HCT116 (cell line): ENCODE data around the gene UNC5C. TPM values are rescaled to one million over a fixed set of nuclear protein-coding genes. Genes with fewer than 3 reads are reported as not detected.

Experiments
- ATAC-seq: fragments of 200-7000 bp; cut with Tn5 transposase; 2 replicates; pipeline ENCODE4 v1.9.1; 2020; ENCODE audit warnings: mild to moderate bottlenecking, moderate library complexity
- BruUV-seq: library from RNA; stranded (reverse); fragments of 400-500 nt; replicated peaks from 2 replicates; lab custom pipeline; 2021; lab: Mats Ljungman, UMichigan
- CTCF ChIA-PET: fragments of 300-600 bp; sonication (Branson Sonifier 250); formaldehyde crosslinking; loops from one replicate; lab custom pipeline; 2021; ENCODE audit warnings: antibody characterized with exemption; lab: Charles Lee
- POLR2A ChIA-PET: fragments of 300-600, 350-600 bp; sonication (Branson Sonifier 250); formaldehyde crosslinking; loops from one replicate; lab custom pipeline; 2021; ENCODE audit warnings: antibody characterized with exemption; lab: Charles Lee
- RAD21 ChIA-PET, 2 experiments: fragments of 300-600 bp; sonication (Branson Sonifier 250); formaldehyde crosslinking; loops; one replicate each; lab custom pipeline; 2023; ENCODE audit warnings: low total read pairs in 2 of 2; ENCODE audit not compliant: uncharacterized antibody in 2 of 2, unreplicated experiment in 2 of 2, low non-redundant PET in 1 of 2; lab: Charles Lee
- DNase-seq: peaks from one replicate; pipeline ENCODE4 v3.0.0-alpha.2; 2010; ENCODE audit warnings: low read depth, low spot score
- H2AFZ ChIP-seq: fragments of 200-600 bp; shearing (Covaris generic), sonication (generic); 2 replicates; pipeline ENCODE4 v1.6.1; 2017; ENCODE audit warnings: low read depth, mixed run types, mixed read lengths, antibody characterized with exemption, low read length; ENCODE audit not compliant: poor library complexity, severe bottlenecking
- H3K27ac ChIP-seq: 2 replicates; pipeline ENCODE4 v1.5.1; 2012; ENCODE audit warnings: low read depth, low read length
- H3K27me3 ChIP-seq: fragments of 200-600 bp; sonication (generic); 2 replicates; pipeline ENCODE4 v1.6.1; 2016; ENCODE audit warnings: mixed run types, low read length, mixed read lengths; ENCODE audit not compliant: insufficient read depth
- H3K36me3 ChIP-seq, 2 experiments: fragments of 200-500 bp in 1 of 2; fragments of 200-600 bp in 1 of 2; sonication (Bioruptor generic) in 1 of 2; sonication (generic) in 1 of 2; 2 replicates each; pipeline versions ENCODE4 v1.5.1 to v1.6.1; 2014 to 2016; ENCODE audit warnings: low read length in 2 of 2, inconsistent platforms in 1 of 2, mixed read lengths in 1 of 2, mixed run types in 1 of 2; ENCODE audit not compliant: insufficient read depth in 2 of 2, control insufficient read depth in 1 of 2
- H3K4me1 ChIP-seq, 2 experiments: fragments of 200-600 bp in 1 of 2; sonication (generic) in 1 of 2; 2 replicates each; pipeline versions ENCODE4 v1.5.1 to v1.6.1; 2012 to 2017; ENCODE audit warnings: low read length in 2 of 2, inconsistent platforms in 1 of 2, mild to moderate bottlenecking in 1 of 2, mixed read lengths in 1 of 2, mixed run types in 1 of 2, moderate library complexity in 1 of 2; ENCODE audit not compliant: insufficient read depth in 2 of 2, control insufficient read depth in 1 of 2
- H3K4me2 ChIP-seq: fragments of 200-600 bp; sonication (generic); 2 replicates; pipeline ENCODE4 v1.6.1; 2017; ENCODE audit warnings: mixed run types, low read length, mixed read lengths
- H3K4me3 ChIP-seq, 2 experiments: fragments of 200-600 bp in 1 of 2; sonication (generic) in 1 of 2; replicated peaks in 1 of 2; 2 replicates each; pipeline ENCODE4 v1.5.1; 2011 to 2016; ENCODE audit warnings: low read length in 2 of 2, control low read depth in 1 of 2, low read depth in 1 of 2, mild to moderate bottlenecking in 1 of 2, mixed read lengths in 1 of 2, mixed run types in 1 of 2
- H3K79me2 ChIP-seq: fragments of 200-600 bp; sonication (generic); 2 replicates; pipeline ENCODE4 v1.6.1; 2017; ENCODE audit warnings: mild to moderate bottlenecking, mixed run types, low read length, moderate library complexity, mixed read lengths; ENCODE audit not compliant: insufficient read depth
- H3K9ac ChIP-seq: fragments of 200-600 bp; sonication (generic); 2 replicates; pipeline ENCODE4 v1.6.1; 2016; ENCODE audit warnings: low read length, mixed read lengths
- H3K9me2 ChIP-seq: fragments of 200-600 bp; sonication (generic), shearing (Covaris generic); 2 replicates; pipeline ENCODE4 v1.6.1; 2017; ENCODE audit warnings: mixed run types, mild to moderate bottlenecking, moderate library complexity; ENCODE audit not compliant: insufficient read depth
- H3K9me3 ChIP-seq, 2 experiments: fragments of 200-500 bp in 1 of 2; fragments of 200-600 bp in 1 of 2; sonication (Bioruptor generic) in 1 of 2; sonication (generic) in 1 of 2; 2 replicates each; pipeline ENCODE4 v1.6.1; 2014 to 2017; ENCODE audit warnings: low read length in 2 of 2, mixed read lengths in 2 of 2, inconsistent platforms in 1 of 2, low read depth in 1 of 2, mild to moderate bottlenecking in 1 of 2, mixed run types in 1 of 2, moderate library complexity in 1 of 2; ENCODE audit not compliant: control insufficient read depth in 1 of 2, insufficient read depth in 1 of 2
- H4K20me1 ChIP-seq: fragments of 200-600 bp; sonication (generic), shearing (Covaris generic); 2 replicates; pipeline ENCODE4 v1.6.1; 2017; ENCODE audit warnings: mixed run types, mild to moderate bottlenecking, moderate library complexity; ENCODE audit not compliant: insufficient read depth
- EGR1 ChIP-seq: IDR thresholded peaks from 2 replicates; pipeline ENCODE4 v1.6.1; 2012; ENCODE audit warnings: low read depth
- FOSL1 ChIP-seq: IDR thresholded peaks from 2 replicates; pipeline ENCODE4 v1.6.1; 2012; ENCODE audit warnings: low read depth
- MAX ChIP-seq: IDR thresholded peaks from 2 replicates; pipeline ENCODE4 v1.6.1; 2012
- intact Hi-C: fragments of 100-400 bp; cut with micrococcal nuclease; formaldehyde crosslinking; loops from 2 replicates; pipeline ENCODE4 v1.10.0; 2022
- total RNA-seq: library from RNA; stranded (reverse); gene quantifications from one replicate; pipeline ENCODE4 v1.2.1, GENCODE V29; 2021; ENCODE audit not compliant: unreplicated experiment

UNC5C gene
- total RNA-seq, 1 experiment from 2014 or later: not detected

DNA sequence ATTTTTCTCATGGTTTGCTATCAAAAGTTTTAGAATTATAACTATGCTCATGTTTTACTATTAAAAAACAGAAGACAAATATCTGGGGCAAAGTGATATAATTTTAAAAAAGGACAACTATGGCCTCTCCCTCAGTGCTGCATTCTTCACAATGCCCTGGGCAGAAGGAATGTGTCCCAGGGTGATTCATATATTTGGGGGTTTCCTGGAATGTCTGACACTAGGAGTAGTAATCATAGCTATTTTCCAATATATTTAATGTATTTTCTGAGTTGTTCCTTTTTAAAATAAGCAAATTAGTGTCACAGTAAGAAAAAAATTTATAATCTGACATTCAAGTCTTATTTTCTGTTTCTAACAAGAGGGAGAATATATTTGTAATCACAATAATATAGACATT is 281.7 kb downstream of the UNC5C start:
- intact Hi-C loops: no loop called here
- no peak for DNase-seq
- no peaks in the 10 kb centered on the region for H3K9me3 ChIP-seq
- H3K27ac ChIP-seq: no peak overlapping the region
- no TSS peak for BruUV-seq
- no peak overlapping the region for H3K4me3 ChIP-seq
- ChIA-PET CTCF (no interaction called here), POLR2A (no interaction called here)
- no peaks in the 10 kb centered on the region for H3K27me3 ChIP-seq
- no peak for TF ChIP-seq MAX
- TF ChIP-seq FOSL1: no peak
- TF ChIP-seq, all 23 proteins: peak for 0
- Histone ChIP-seq H3K9me2 (no peaks in the 10 kb centered on the region), H3K9ac (no peak overlapping the region), H3K4me2 (peak overlapping the region; percentile 3; the same call in 1 of the 2 replicates), H3K79me2 (no peaks in the 10 kb centered on the region), H4K20me1 (no peaks in the 10 kb centered on the region), H2AFZ (no peak overlapping the region), H3K4me1 (peaks cover 0 to 8% of the 10 kb centered on the region in 2 experiments; a peak in 1 of 4 replicates), H3K36me3 (no peaks in the 10 kb centered on the region)
- RAD21 ChIA-PET: no interaction called here
- no peak; the same call in 1 of the 2 replicates for ATAC-seq

DNA sequence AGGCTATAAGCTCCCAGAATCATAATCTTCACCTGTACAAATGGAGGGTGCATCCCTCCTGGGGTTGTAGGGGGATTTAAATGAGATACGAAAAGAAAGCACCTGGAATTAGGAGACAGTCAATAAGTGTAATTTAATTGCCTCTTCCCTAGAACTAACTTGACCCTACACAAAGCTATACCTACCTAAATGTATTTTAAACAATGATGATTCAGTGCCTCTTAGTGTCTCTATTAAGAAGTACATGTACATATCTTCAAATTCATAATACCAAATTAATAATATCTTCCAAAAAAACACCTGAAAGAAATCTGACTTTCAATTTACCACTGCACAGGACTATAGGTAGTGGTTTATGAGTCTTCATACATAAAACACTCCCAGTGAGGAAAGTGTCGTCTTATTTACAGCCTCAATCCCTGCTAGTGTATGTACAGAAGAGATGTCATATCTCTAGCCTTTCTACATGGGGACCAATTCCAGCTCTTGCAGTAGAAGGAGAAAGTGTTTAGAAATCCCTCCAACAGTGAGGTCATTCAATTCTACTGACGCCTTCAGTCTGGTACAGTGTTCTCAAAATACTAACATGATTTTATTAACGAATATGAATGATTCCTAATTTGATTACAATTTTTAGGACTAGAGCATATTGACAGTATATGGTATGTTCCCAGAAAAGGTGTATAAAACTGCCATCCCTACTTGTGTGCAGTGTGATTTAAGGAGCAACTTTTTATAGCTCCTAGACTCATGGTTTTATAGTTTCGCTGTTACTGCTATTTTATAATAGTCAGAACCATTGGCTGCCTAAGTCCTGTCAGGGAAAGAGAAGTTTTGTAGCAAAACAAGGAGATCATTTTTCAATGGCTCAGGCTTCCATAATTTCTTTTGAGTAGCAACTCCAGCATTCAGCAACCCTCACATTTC is 282.7 kb downstream of the UNC5C start:
- DNase-seq: no peak
- Histone ChIP-seq H3K4me3 (no peak overlapping the region), H3K4me1 (peaks cover 0 to 8% of the 10 kb centered on the region in 2 experiments; a peak in 1 of 4 replicates), H3K79me2 (no peaks in the 10 kb centered on the region), H3K36me3 (no peaks in the 10 kb centered on the region), H2AFZ (no peak overlapping the region), H3K27ac (no peak overlapping the region), H4K20me1 (no peaks in the 10 kb centered on the region), H3K9me2 (no peaks in the 10 kb centered on the region), H3K4me2 (no peak overlapping the region), H3K9ac (no peak overlapping the region), H3K27me3 (no peaks in the 10 kb centered on the region), H3K9me3 (no peaks in the 10 kb centered on the region)
- intact Hi-C loops: no loop called here
- ATAC-seq: no peak
- no peak for TF ChIP-seq MAX
- TF ChIP-seq FOSL1: no peak
- no peak for TF ChIP-seq EGR1
- ChIA-PET RAD21 (no interaction called here), POLR2A (no interaction called here), CTCF (no interaction called here)
- BruUV-seq: no TSS peak
